Skin epidermis (tissue), 12 donors: Measurements from ENCODE around the gene GUK1.
"Not testable (repeated sequence)": the region's sequence is repeated elsewhere in the genome, so short reads cannot be mapped to it uniquely, and the experiment has no call there.

Experiments
- H3K27ac ChIP-seq, 21 experiments: fragments of 200-600 bp; sonication (generic) in 11 of 21; one replicate each; pipeline ENCODE4 v1.5.0; 2020; ENCODE audit warnings: mild to moderate bottlenecking in 3 of 21, inconsistent platforms in 2 of 21, moderate library complexity in 2 of 21
- H3K4me3 ChIP-seq, 7 experiments: fragments of 200-600 bp; sonication (generic) in 2 of 7; one replicate each; pipeline ENCODE4 v1.5.0; 2020; ENCODE audit warnings: inconsistent platforms in 2 of 7, mild to moderate bottlenecking in 2 of 7, moderate library complexity in 1 of 7

GUK1 gene

GRCh38 chr1:228169345-228169744, 29.3 kb downstream of the GUK1 start:
- no peak overlapping the region for H3K4me3 ChIP-seq
- H3K27ac ChIP-seq: no peak overlapping the region

- Histone ChIP-seq H3K27ac (no peak overlapping the region), H3K4me3 (no peak overlapping the region)
These were observed 30.6 kb downstream of the GUK1 start for GRCh38 chr1:228170666-228171065.

GRCh38 chr1:228171221-228171891, 31.3 kb downstream of the GUK1 start:
- H3K4me3 ChIP-seq: no peak overlapping the region
- H3K27ac ChIP-seq: no peak overlapping the region

- Histone ChIP-seq H3K27ac (no peak overlapping the region), H3K4me3 (no peak overlapping the region)
These were observed 32.8 kb downstream of the GUK1 start for GRCh38 chr1:228172591-228173527.

GRCh38 chr1:228173528-228174481, 33.7 kb downstream of the GUK1 start:
- not testable (repeated sequence) for H3K4me3 ChIP-seq, H3K27ac ChIP-seq

GRCh38 chr1:228174482-228175315, 34.6 kb downstream of the GUK1 start:
- Histone ChIP-seq H3K27ac (peak overlapping the region in 1 of 21 experiments; percentile 9), H3K4me3 (peak overlapping the region in 5 of 7 experiments; percentile 2 to 28 (median 26))

- peak overlapping the region in 2 of 7 experiments; percentile 26 for H3K4me3 ChIP-seq
- peak overlapping the region in 1 of 21 experiments; percentile 9 for H3K27ac ChIP-seq
These were observed 35.4 kb downstream of the GUK1 start for GRCh38 chr1:228175316-228176023.

GRCh38 chr1:228176024-228176395, 35.9 kb downstream of the GUK1 start:
- H3K27ac ChIP-seq: no peak overlapping the region
- no peak overlapping the region for H3K4me3 ChIP-seq

- no peak overlapping the region for H3K27ac ChIP-seq
- H3K4me3 ChIP-seq: no peak overlapping the region
These were observed 36.5 kb downstream of the GUK1 start for GRCh38 chr1:228176461-228177182.

GRCh38 chr1:228177183-228177475, 37.0 kb downstream of the GUK1 start:
- H3K27ac ChIP-seq: no peak overlapping the region
- H3K4me3 ChIP-seq: no peak overlapping the region

- no peak overlapping the region for H3K4me3 ChIP-seq
- no peak overlapping the region for H3K27ac ChIP-seq
These were observed 37.9 kb downstream of the GUK1 start for GRCh38 chr1:228177721-228178710.

GRCh38 chr1:228178737-228179684, 38.9 kb downstream of the GUK1 start:
- no peak overlapping the region for H3K4me3 ChIP-seq
- peak overlapping the region in 2 of 21 experiments; percentile 18 to 38 for H3K27ac ChIP-seq

- no peak overlapping the region for H3K27ac ChIP-seq
- no peak overlapping the region for H3K4me3 ChIP-seq
These were observed 40.3 kb downstream of the GUK1 start for GRCh38 chr1:228180271-228180958.

GRCh38 chr1:228180959-228181644, 41.0 kb downstream of the GUK1 start:
- H3K27ac ChIP-seq: no peak overlapping the region
- no peak overlapping the region for H3K4me3 ChIP-seq

- H3K27ac ChIP-seq: peak overlapping the region in 1 of 21 experiments; percentile 1
- H3K4me3 ChIP-seq: no peak overlapping the region
These were observed 41.6 kb downstream of the GUK1 start for GRCh38 chr1:228181645-228182034.
